ENCODE results near the gene C1R.

The C1R gene

DNA sequence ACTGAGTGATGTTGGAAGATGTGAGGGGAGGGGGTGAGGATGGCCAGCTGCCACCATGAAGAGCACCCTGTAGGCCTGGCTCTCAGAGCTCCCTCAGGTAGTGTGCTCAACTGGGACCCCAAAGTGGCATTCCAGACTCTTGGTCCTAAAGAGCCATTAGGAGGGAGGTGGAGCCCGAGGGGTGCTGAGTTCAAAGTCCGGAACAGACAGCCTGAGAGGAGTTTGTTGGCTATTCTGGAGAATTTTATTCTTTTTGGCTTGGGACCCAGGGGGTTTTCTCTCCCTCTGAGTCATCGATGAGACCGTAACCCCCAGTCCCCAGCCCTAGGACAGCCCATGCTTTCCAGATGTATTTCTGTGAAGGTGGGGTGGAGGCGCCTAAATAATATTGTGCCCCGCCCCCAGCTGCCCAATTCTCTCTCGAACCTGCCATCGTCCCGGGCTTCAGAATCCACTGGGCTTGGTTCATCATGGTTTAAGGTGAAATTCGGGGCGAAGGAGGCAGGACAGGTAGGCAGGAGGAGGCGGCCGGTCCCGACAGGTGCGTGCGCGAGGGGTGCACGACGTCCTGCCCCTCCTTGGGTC lies 37.1 kb upstream of the C1R start:
- DNase-seq (ENCODE audit: low read depth) = peak; percentile 25
- Histone ChIP-seq H3K4me3 (ENCODE audit: low read length) (peak overlapping the region; percentile 57), H3K4me1 (ENCODE audit: control insufficient read depth, insufficient read depth, low read length) (peaks cover 7% of the 10 kb centered on the region), H3K36me3 (ENCODE audit: control insufficient read depth, insufficient read depth, low read length, severe bottlenecking) (no peaks in the 10 kb centered on the region), H3K9me3 (ENCODE audit: control insufficient read depth, low read length) (no peaks in the 10 kb centered on the region), H3K27me3 (replicated peaks; ENCODE audit: control insufficient read depth, insufficient read depth, low read length) (peaks cover 34% of the 10 kb centered on the region), H3K9ac (ENCODE audit: low read length) (no peak overlapping the region)

GRCh38 chr12:7128681-7129286 lies 36.5 kb upstream of the C1R start, which contains the start of gene RBP5:
RBP5 (minus strand) TSS chr12:7128889; CDS start chr12:7128775, 114 bp downstream.
- DNase-seq (ENCODE audit: low read depth) = no peak
- no peaks in the 10 kb centered on the region for H3K36me3 ChIP-seq (ENCODE audit: control insufficient read depth, insufficient read depth, low read length, severe bottlenecking)

GRCh38 chr12:7127916-7128626 lies 35.8 kb upstream of the C1R start:
- peaks cover 34% of the 10 kb centered on the region for H3K27me3 ChIP-seq (replicated peaks; ENCODE audit: control insufficient read depth, insufficient read depth, low read length)
- no peaks in the 10 kb centered on the region for H3K36me3 ChIP-seq (ENCODE audit: control insufficient read depth, insufficient read depth, low read length, severe bottlenecking)
- H3K4me3 ChIP-seq (ENCODE audit: low read length) = no peak overlapping the region
- no peak overlapping the region for H3K9ac ChIP-seq (ENCODE audit: low read length)
- peaks cover 10% of the 10 kb centered on the region for H3K4me1 ChIP-seq (ENCODE audit: control insufficient read depth, insufficient read depth, low read length)
- no peaks in the 10 kb centered on the region for H3K9me3 ChIP-seq (ENCODE audit: control insufficient read depth, low read length)
- no peak for DNase-seq (ENCODE audit: low read depth)

More at GRCh38 chr12:7128681-7129286, 36.5 kb upstream of the C1R start, which contains the start of gene RBP5:
- Histone ChIP-seq H3K4me3 (ENCODE audit: low read length) (peak within 1 kb of the TSS; percentile 57), H3K4me1 (ENCODE audit: control insufficient read depth, insufficient read depth, low read length) (peaks cover 7% of the 10 kb centered on the region), H3K9me3 (ENCODE audit: control insufficient read depth, low read length) (no peaks in the 10 kb centered on the region), H3K9ac (ENCODE audit: low read length) (no peak within 1 kb of the TSS), H3K27me3 (replicated peaks; ENCODE audit: control insufficient read depth, insufficient read depth, low read length) (peaks cover 34% of the 10 kb centered on the region)

DNA sequence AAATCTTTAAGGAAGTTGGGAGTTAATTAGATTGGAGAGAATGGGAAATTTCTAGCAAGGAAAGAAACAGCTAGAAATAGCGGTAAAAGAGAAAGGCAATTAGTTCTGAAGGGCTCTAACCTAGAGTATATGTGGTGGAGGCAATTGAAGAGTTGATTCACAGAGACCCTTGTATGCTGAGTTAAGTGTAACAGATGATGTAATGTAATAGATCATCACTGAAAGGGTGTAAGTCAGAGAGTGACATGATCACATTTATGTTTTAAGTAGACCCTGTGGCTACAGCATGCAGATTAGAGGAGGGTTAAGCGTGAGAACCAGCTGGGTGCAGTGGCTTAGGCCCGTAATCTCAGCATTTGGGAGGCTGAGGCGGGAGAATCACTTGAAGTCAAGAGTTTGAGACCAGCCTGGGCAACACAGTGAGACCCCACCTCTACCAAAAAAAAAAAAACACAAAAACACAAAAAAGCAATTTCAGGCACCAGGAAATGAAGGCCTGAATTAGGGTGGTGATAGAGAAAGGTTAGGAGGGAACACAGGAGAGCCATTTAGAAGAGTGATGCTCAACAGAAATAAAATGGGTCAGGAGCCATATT lies 33.5 kb upstream of the C1R start:
- no peaks in the 10 kb centered on the region for H3K9me3 ChIP-seq (ENCODE audit: control insufficient read depth, low read length)
- no peak overlapping the region for H3K4me3 ChIP-seq (ENCODE audit: low read length)
- no peak overlapping the region for H3K9ac ChIP-seq (ENCODE audit: low read length)
- H3K4me1 ChIP-seq (ENCODE audit: control insufficient read depth, insufficient read depth, low read length) = peaks cover 17% of the 10 kb centered on the region
- H3K27me3 ChIP-seq (replicated peaks; ENCODE audit: control insufficient read depth, insufficient read depth, low read length) = peaks cover 24% of the 10 kb centered on the region
- DNase-seq (ENCODE audit: low read depth) = no peak
- no peaks in the 10 kb centered on the region for H3K36me3 ChIP-seq (ENCODE audit: control insufficient read depth, insufficient read depth, low read length, severe bottlenecking)

- peaks cover 15% of the 10 kb centered on the region for H3K27me3 ChIP-seq (replicated peaks; ENCODE audit: control insufficient read depth, insufficient read depth, low read length)
- no peak overlapping the region for H3K9ac ChIP-seq (ENCODE audit: low read length)
- DNase-seq (ENCODE audit: low read depth) = no peak
- H3K4me1 ChIP-seq (ENCODE audit: control insufficient read depth, insufficient read depth, low read length) = peaks cover 10% of the 10 kb centered on the region
- peaks cover 3% of the 10 kb centered on the region for H3K36me3 ChIP-seq (ENCODE audit: control insufficient read depth, insufficient read depth, low read length, severe bottlenecking)
- H3K9me3 ChIP-seq (ENCODE audit: control insufficient read depth, low read length) = no peaks in the 10 kb centered on the region
- H3K4me3 ChIP-seq (ENCODE audit: low read length) = no peak overlapping the region
Observed at GRCh38 chr12:7123806-7124522, 31.7 kb upstream of the C1R start.

GRCh38 chr12:7122811-7123769 lies 30.8 kb upstream of the C1R start:
- Histone ChIP-seq H3K27me3 (replicated peaks; ENCODE audit: control insufficient read depth, insufficient read depth, low read length) (peaks cover 7% of the 10 kb centered on the region), H3K9ac (ENCODE audit: low read length) (no peak overlapping the region), H3K4me3 (ENCODE audit: low read length) (no peak overlapping the region), H3K36me3 (ENCODE audit: control insufficient read depth, insufficient read depth, low read length, severe bottlenecking) (peaks cover 8% of the 10 kb centered on the region), H3K4me1 (ENCODE audit: control insufficient read depth, insufficient read depth, low read length) (peaks cover 10% of the 10 kb centered on the region), H3K9me3 (ENCODE audit: control insufficient read depth, low read length) (no peaks in the 10 kb centered on the region)
- DNase-seq (ENCODE audit: low read depth) = no peak

- H3K9me3 ChIP-seq (ENCODE audit: control insufficient read depth, low read length) = no peaks in the 10 kb centered on the region
- DNase-seq (ENCODE audit: low read depth) = no peak
- no peak overlapping the region for H3K9ac ChIP-seq (ENCODE audit: low read length)
- H3K36me3 ChIP-seq (ENCODE audit: control insufficient read depth, insufficient read depth, low read length, severe bottlenecking) = peaks cover 9% of the 10 kb centered on the region
- no peaks in the 10 kb centered on the region for H3K27me3 ChIP-seq (replicated peaks; ENCODE audit: control insufficient read depth, insufficient read depth, low read length)
- peaks cover 10% of the 10 kb centered on the region for H3K4me1 ChIP-seq (ENCODE audit: control insufficient read depth, insufficient read depth, low read length)
- H3K4me3 ChIP-seq (ENCODE audit: low read length) = no peak overlapping the region
Observed at GRCh38 chr12:7121324-7121723, 29.1 kb upstream of the C1R start.

DNA sequence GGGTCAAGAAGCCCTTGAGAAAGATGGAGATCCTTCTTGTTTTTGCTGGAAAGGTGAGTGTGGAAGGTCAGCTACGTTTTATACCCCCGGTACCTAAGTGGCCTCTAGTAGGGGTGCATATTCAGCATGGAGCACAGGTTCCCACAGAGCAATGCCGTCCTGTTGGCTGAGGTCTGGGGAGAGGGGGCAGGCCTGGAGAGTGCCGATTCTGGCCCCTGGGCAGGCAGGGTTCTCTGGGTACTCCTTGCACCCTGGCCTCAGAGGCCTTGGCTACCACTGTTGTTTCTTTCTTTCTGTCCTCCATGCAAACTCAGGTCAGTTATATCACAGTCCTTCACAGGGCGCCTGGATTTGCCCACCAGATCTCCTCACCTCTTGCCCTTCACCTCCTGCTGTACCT lies 27.9 kb upstream of the C1R start:
- no peak for DNase-seq (ENCODE audit: low read depth)
- H3K36me3 ChIP-seq (ENCODE audit: control insufficient read depth, insufficient read depth, low read length, severe bottlenecking) = peaks cover 20% of the 10 kb centered on the region
- no peak overlapping the region for H3K4me3 ChIP-seq (ENCODE audit: low read length)
- no peak overlapping the region for H3K9ac ChIP-seq (ENCODE audit: low read length)
- H3K9me3 ChIP-seq (ENCODE audit: control insufficient read depth, low read length) = no peaks in the 10 kb centered on the region
- peaks cover 10% of the 10 kb centered on the region for H3K4me1 ChIP-seq (ENCODE audit: control insufficient read depth, insufficient read depth, low read length)
- H3K27me3 ChIP-seq (replicated peaks; ENCODE audit: control insufficient read depth, insufficient read depth, low read length) = no peaks in the 10 kb centered on the region

DNA sequence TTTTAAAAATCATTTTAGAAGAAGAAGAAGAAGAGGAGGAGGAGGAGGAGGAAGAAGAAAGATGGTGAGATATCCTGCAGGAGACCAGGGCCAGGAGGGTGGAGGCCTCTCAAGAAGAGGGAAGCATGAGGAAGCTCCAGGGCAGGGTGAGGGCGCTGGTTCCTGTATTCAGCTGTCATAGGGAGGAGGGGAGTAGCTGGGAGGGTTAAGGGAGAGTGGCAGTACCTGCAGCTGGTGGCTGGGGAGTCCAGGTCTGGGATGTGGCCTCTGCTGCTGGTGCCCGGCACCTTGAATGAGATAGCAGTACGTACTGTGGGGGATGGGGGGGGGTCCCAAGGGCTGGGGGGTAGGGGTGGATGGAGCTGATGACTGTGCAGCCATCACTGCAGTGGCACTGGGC lies 26.6 kb upstream of the C1R start:
- Histone ChIP-seq H3K27me3 (replicated peaks; ENCODE audit: control insufficient read depth, insufficient read depth, low read length) (no peaks in the 10 kb centered on the region), H3K9me3 (ENCODE audit: control insufficient read depth, low read length) (no peaks in the 10 kb centered on the region), H3K4me3 (ENCODE audit: low read length) (no peak overlapping the region), H3K36me3 (ENCODE audit: control insufficient read depth, insufficient read depth, low read length, severe bottlenecking) (peaks cover 24% of the 10 kb centered on the region), H3K4me1 (ENCODE audit: control insufficient read depth, insufficient read depth, low read length) (peaks cover 10% of the 10 kb centered on the region), H3K9ac (ENCODE audit: low read length) (no peak overlapping the region)
- DNase-seq (ENCODE audit: low read depth) = no peak

GRCh38 chr12:7117670-7118069 lies 25.4 kb upstream of the C1R start:
- Histone ChIP-seq H3K27me3 (replicated peaks; ENCODE audit: control insufficient read depth, insufficient read depth, low read length) (no peaks in the 10 kb centered on the region), H3K4me1 (ENCODE audit: control insufficient read depth, insufficient read depth, low read length) (peaks cover 12% of the 10 kb centered on the region), H3K9ac (ENCODE audit: low read length) (no peak overlapping the region), H3K9me3 (ENCODE audit: control insufficient read depth, low read length) (no peaks in the 10 kb centered on the region), H3K36me3 (ENCODE audit: control insufficient read depth, insufficient read depth, low read length, severe bottlenecking) (peaks cover 24% of the 10 kb centered on the region), H3K4me3 (ENCODE audit: low read length) (no peak overlapping the region)
- no peak for DNase-seq (ENCODE audit: low read depth)
